ENCODE data around the gene TNRC6C. TPM values are rescaled to one million over a fixed set of nuclear protein-coding genes. Genes with fewer than 3 reads are reported as not detected.
"Not testable (repeated sequence)": the region's sequence is repeated elsewhere in the genome, so short reads cannot be mapped to it uniquely, and the experiment has no call there.

Gene TNRC6C
- total RNA-seq, 3 donors from 2014 or later, result 14.1 to 21.7 (median 21.6) TPM

DNA sequence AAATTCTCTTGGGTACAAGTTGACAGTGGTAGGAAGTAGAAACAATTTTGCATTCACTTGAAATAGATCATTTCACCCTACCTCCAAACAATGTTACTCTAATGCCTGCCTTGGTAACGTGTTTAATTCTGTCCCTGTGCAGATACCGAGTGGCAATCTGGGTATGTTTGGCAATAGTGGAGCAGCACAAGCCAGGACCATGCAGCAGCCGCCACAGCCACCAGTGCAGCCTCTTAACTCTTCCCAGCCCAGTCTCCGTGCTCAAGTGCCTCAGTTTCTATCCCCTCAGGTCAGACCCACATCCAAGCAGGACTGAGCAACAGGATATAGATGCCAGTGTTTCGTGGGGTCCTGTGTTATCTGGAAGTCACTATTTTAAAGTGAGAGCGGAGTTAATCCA, 120.8 kb downstream of the TNRC6C start:
- H3K9me3 ChIP-seq, result no peaks in the 10 kb centered on the region
- H3K27ac ChIP-seq, result no peak overlapping the region
- H3K4me1 ChIP-seq, result no peaks in the 10 kb centered on the region
- no peak overlapping the region for H3K4me3 ChIP-seq
- intact Hi-C loops (cut with DNase I; ENCODE audit: low total_unique reads), result no loop called here
- TF ChIP-seq CTCF (IDR thresholded peaks at IDR 0.05), result no peak
- TF ChIP-seq POLR2AphosphoS5 (IDR thresholded peaks at IDR 0.05), result no peak
- TF ChIP-seq POLR2A (IDR thresholded peaks at IDR 0.05), result no peak
- no peaks in the 10 kb centered on the region for H3K27me3 ChIP-seq
- DNase-seq (ENCODE audit: low spot score in 2 of 2), result no peak
- peaks cover 16% of the 10 kb centered on the region for H3K36me3 ChIP-seq

DNA sequence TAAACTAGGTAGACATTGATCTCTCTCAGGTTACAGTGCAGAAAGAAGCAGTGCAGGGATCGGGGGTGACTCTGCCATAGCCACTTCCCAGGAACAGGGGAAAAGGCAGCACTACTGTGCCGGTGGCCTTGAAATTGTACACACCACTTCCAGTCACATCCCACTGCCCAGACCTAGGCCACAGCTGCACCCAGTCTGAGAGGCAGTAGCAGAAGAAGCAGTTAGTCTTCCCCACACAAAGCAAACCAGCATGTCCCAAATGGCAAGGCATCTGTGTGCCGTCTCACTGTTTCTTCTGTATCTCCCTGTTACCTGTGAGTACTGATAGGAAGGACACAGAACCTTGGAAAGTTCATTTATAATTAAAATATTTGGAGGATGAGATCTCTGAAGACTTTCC, 123.0 kb downstream of the TNRC6C start:
- DNase-seq (ENCODE audit: low spot score in 2 of 2), result no peak
- no peaks in the 10 kb centered on the region for H3K27me3 ChIP-seq
- H3K9me3 ChIP-seq, result no peaks in the 10 kb centered on the region
- intact Hi-C loops (cut with DNase I; ENCODE audit: low total_unique reads), result no loop called here
- no peak overlapping the region for H3K27ac ChIP-seq
- TF ChIP-seq CTCF (IDR thresholded peaks at IDR 0.05), result no peak
- no peak for TF ChIP-seq POLR2AphosphoS5 (IDR thresholded peaks at IDR 0.05)
- TF ChIP-seq POLR2A (IDR thresholded peaks at IDR 0.05), result no peak
- peaks cover 11% of the 10 kb centered on the region for H3K36me3 ChIP-seq
- H3K4me1 ChIP-seq, result no peaks in the 10 kb centered on the region
- no peak overlapping the region for H3K4me3 ChIP-seq

- H3K27ac ChIP-seq; H3K27me3 ChIP-seq; intact Hi-C loops (cut with DNase I; ENCODE audit: low total_unique reads); H3K4me3 ChIP-seq; DNase-seq (ENCODE audit: low spot score in 2 of 2); H3K9me3 ChIP-seq; H3K4me1 ChIP-seq: not testable (repeated sequence)
- peaks cover 16% of the 10 kb centered on the region for H3K36me3 ChIP-seq
Measured at GRCh38 chr17:78082355-78082872, 123.9 kb downstream of the TNRC6C start.

DNA sequence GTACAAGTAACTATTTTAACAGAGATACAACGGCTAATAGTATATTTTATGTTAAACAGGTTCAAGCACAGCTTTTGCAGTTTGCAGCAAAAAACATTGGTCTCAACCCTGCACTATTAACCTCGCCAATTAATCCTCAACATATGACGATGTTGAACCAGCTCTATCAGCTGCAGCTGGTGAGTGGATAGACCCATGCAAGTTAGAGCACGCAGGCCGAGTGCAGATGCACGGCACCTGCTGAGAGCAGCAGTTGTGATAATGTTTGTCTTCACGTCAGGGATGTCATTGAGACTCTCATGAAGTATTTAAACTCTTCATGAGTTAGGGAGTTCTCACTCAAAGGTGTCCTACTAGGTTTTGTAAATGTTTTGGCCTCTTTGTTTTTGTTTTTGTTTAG, 124.5 kb downstream of the TNRC6C start:
- Histone ChIP-seq H3K9me3 (no peaks in the 10 kb centered on the region), H3K4me3 (no peak overlapping the region), H3K27ac (no peak overlapping the region), H3K27me3 (no peaks in the 10 kb centered on the region), H3K36me3 (peaks cover 16% of the 10 kb centered on the region), H3K4me1 (no peaks in the 10 kb centered on the region)
- TF ChIP-seq POLR2AphosphoS5 (IDR thresholded peaks at IDR 0.05) (no peak), CTCF (IDR thresholded peaks at IDR 0.05) (no peak), POLR2A (IDR thresholded peaks at IDR 0.05) (no peak)
- DNase-seq (ENCODE audit: low spot score in 2 of 2), result no peak
- intact Hi-C loops (cut with DNase I; ENCODE audit: low total_unique reads), result no loop called here

GRCh38 chr17:78086740-78087139, 128.2 kb downstream of the TNRC6C start:
- TF ChIP-seq CTCF (IDR thresholded peaks at IDR 0.05) (no peak), POLR2A (IDR thresholded peaks at IDR 0.05) (no peak), POLR2AphosphoS5 (IDR thresholded peaks at IDR 0.05) (no peak)
- no peaks in the 10 kb centered on the region for H3K27me3 ChIP-seq
- H3K4me1 ChIP-seq, result no peaks in the 10 kb centered on the region
- H3K4me3 ChIP-seq, result no peak overlapping the region
- intact Hi-C loops (cut with DNase I; ENCODE audit: low total_unique reads), result no loop called here
- DNase-seq (ENCODE audit: low spot score in 2 of 2), result no peak
- peaks cover 6% of the 10 kb centered on the region for H3K36me3 ChIP-seq
- no peak overlapping the region for H3K27ac ChIP-seq
- H3K9me3 ChIP-seq, result no peaks in the 10 kb centered on the region

DNA sequence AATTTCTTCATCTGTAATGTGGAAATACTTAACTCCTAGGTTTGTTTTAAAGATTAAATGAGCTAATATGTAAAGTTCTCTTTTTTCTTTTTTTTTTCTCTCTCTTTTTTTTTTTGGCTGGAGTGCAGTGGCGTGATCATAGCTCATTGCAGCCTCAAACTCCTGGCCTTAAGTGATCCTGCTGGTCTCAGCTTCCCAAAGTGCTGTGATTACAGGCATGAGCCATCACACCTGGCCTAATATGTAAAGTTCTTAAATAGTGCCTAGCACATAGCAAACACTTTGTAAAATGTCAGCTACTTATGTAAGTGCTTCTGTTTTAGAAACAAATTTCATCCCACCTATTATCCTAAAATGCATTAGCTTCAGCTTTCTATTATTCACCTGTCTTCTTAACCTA, 130.0 kb downstream of the TNRC6C start:
- Histone ChIP-seq H3K4me3 (no peak overlapping the region), H3K36me3 (peaks cover 14% of the 10 kb centered on the region), H3K9me3 (no peaks in the 10 kb centered on the region), H3K27ac (no peak overlapping the region), H3K4me1 (no peaks in the 10 kb centered on the region), H3K27me3 (no peaks in the 10 kb centered on the region)
- intact Hi-C loops (cut with DNase I; ENCODE audit: low total_unique reads), result no loop called here
- DNase-seq (ENCODE audit: low spot score in 2 of 2), result no peak
- no peak for TF ChIP-seq POLR2AphosphoS5 (IDR thresholded peaks at IDR 0.05)

Measured in breast epithelium (tissue), 4 donors.